ENCODE measurements around the gene DAB1.

The DAB1 gene

DNA sequence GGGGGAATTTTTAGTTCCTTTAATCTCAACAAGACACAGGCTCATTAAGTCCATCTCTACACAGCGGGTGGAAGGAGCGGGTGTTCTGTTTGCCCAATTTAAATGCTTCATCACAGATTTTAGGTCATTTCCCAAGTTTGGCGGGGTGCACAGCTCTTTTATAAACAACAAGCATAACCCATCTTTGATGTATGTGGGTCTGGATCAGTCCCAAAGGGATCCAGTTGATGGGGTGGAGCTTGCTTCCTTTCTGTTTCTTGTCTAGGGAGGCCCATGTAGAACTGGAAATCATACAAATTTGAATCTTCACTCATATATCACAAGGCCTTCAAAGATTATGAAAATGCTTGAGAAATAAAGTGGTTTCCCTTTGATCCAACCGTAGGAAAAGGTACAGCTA, 317.6 kb downstream of the DAB1 start:
- Histone ChIP-seq H3K27ac (ENCODE audit: extremely low read depth, low read depth, low read length) (no peak overlapping the region), H3K9me3 (ENCODE audit: control insufficient read depth, insufficient read depth, low read depth, low read length) (no peaks in the 10 kb centered on the region), H3K4me3 (ENCODE audit: low read depth, low read length) (no peak overlapping the region), H3K4me1 (ENCODE audit: control insufficient read depth, insufficient read depth, low read length) (no peaks in the 10 kb centered on the region), H3K36me3 (ENCODE audit: control insufficient read depth in 2 of 2, insufficient read depth in 1 of 2, low read length in 2 of 2) (no peaks in the 10 kb centered on the region)
- POLR2A ChIA-PET: no interaction called here
- TF ChIP-seq ZNF560 (tag by site-specific recombination; IDR thresholded peaks at IDR 0.05; ENCODE audit: borderline replicate concordance): no peak
- no peak for TF ChIP-seq ZNF132 (tag by site-specific recombination; IDR thresholded peaks at IDR 0.05; ENCODE audit: borderline replicate concordance)
- TF ChIP-seq ZBTB48 (tag by site-specific recombination; IDR thresholded peaks at IDR 0.05): no peak
- no peak for TF ChIP-seq ZNF777 (tag by site-specific recombination; IDR thresholded peaks at IDR 0.05; ENCODE audit: borderline replicate concordance)
- TF ChIP-seq, protein P1, sequence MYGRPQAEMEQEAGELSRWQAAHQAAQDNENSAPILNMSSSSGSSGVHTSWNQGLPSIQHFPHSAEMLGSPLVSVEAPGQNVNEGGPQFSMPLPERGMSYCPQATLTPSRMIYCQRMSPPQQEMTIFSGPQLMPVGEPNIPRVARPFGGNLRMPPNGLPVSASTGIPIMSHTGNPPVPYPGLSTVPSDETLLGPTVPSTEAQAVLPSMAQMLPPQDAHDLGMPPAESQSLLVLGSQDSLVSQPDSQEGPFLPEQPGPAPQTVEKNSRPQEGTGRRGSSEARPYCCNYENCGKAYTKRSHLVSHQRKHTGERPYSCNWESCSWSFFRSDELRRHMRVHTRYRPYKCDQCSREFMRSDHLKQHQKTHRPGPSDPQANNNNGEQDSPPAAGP (tag by site-specific recombination; IDR thresholded peaks at IDR 0.05): no peak
- CTCF ChIA-PET: interaction anchor here (0.5 kb wide), 1 partner anchor 1934 kb away, joined by 3 read pairs; no protein-coding TSS in a partner anchor

DNA sequence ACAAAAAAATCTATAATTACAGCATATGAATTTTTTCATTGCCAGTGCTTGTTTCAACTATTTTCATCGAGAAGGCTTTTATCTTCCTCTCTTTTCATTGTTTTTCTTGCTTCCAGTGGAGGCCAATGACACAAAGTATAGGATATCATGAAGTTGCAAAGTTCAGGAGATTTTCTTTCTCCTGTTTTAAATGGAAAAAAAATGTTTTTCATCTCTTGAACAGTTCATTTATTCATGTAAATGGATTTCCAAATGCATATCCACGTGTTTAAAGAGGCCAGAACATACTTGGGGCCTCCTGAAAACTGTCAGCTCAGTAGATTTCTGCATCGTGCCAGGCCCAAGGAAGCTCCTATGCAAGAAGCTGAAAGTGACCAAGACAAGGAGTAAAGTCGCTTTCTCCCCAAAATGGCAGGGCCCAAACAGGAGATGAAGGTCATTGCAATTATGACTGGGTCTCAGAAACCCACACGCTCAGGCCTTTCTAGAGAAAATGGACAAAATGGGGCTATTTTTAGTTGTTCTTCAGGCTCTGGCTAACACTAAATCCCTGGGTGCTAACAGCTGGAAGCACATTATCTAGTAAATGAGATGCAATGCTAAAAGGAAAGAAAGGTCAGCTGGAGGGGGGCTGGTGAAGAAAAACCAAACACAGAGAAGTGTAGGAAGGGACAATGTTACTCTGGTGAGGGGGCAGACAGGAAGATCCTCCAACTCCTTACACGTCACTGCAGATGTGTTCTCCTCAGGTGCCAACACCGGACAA, 321.1 kb downstream of the DAB1 start:
- no peak overlapping the region for H3K27ac ChIP-seq (ENCODE audit: extremely low read depth, low read depth, low read length)
- ChIA-PET POLR2A (no interaction called here), CTCF (no interaction called here)
- TF ChIP-seq ZNF670 (tag by site-specific recombination; IDR thresholded peaks at IDR 0.05; ENCODE audit: low read depth) (no peak), ZNF404 (tag by site-specific recombination; IDR thresholded peaks at IDR 0.05) (no peak), FEZF1 (tag by site-specific recombination; IDR thresholded peaks at IDR 0.05) (no peak), ZNF132 (tag by site-specific recombination; IDR thresholded peaks at IDR 0.05; ENCODE audit: borderline replicate concordance) (no peak), ZSCAN30 (tag by site-specific recombination; IDR thresholded peaks at IDR 0.05) (no peak), ZNF621 (tag by site-specific recombination; IDR thresholded peaks at IDR 0.05) (no peak), MYNN (tag by site-specific recombination; IDR thresholded peaks at IDR 0.05; ENCODE audit: borderline replicate concordance) (no peak), ZFHX2 (tag by site-specific recombination; conservative IDR thresholded peaks at IDR 0.05) (no peak), EGR2 (tag by site-specific recombination; IDR thresholded peaks at IDR 0.05; ENCODE audit: low read depth) (no peak), ZBTB21 (tag by site-specific recombination; IDR thresholded peaks at IDR 0.05) (no peak), ZSCAN16 (tag by site-specific recombination; IDR thresholded peaks at IDR 0.05) (no peak), ZNF157 (tag by site-specific recombination; IDR thresholded peaks at IDR 0.05) (no peak), ZNF785 (tag by site-specific recombination; IDR thresholded peaks at IDR 0.05) (no peak), ZBTB17 (tag by site-specific recombination; IDR thresholded peaks at IDR 0.05) (no peak)
- TF ChIP-seq, protein P2, sequence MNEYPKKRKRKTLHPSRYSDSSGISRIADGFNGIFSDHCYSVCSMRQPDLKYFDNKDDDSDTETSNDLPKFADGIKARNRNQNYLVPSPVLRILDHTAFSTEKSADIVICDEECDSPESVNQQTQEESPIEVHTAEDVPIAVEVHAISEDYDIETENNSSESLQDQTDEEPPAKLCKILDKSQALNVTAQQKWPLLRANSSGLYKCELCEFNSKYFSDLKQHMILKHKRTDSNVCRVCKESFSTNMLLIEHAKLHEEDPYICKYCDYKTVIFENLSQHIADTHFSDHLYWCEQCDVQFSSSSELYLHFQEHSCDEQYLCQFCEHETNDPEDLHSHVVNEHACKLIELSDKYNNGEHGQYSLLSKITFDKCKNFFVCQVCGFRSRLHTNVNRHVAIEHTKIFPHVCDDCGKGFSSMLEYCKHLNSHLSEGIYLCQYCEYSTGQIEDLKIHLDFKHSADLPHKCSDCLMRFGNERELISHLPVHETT (tag by site-specific recombination; IDR thresholded peaks at IDR 0.05): no peak
- TF ChIP-seq, protein P3, sequence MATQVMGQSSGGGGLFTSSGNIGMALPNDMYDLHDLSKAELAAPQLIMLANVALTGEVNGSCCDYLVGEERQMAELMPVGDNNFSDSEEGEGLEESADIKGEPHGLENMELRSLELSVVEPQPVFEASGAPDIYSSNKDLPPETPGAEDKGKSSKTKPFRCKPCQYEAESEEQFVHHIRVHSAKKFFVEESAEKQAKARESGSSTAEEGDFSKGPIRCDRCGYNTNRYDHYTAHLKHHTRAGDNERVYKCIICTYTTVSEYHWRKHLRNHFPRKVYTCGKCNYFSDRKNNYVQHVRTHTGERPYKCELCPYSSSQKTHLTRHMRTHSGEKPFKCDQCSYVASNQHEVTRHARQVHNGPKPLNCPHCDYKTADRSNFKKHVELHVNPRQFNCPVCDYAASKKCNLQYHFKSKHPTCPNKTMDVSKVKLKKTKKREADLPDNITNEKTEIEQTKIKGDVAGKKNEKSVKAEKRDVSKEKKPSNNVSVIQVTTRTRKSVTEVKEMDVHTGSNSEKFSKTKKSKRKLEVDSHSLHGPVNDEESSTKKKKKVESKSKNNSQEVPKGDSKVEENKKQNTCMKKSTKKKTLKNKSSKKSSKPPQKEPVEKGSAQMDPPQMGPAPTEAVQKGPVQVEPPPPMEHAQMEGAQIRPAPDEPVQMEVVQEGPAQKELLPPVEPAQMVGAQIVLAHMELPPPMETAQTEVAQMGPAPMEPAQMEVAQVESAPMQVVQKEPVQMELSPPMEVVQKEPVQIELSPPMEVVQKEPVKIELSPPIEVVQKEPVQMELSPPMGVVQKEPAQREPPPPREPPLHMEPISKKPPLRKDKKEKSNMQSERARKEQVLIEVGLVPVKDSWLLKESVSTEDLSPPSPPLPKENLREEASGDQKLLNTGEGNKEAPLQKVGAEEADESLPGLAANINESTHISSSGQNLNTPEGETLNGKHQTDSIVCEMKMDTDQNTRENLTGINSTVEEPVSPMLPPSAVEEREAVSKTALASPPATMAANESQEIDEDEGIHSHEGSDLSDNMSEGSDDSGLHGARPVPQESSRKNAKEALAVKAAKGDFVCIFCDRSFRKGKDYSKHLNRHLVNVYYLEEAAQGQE (tag by site-specific recombination; IDR thresholded peaks at IDR 0.05): no peak
- TF ChIP-seq, protein P4, sequence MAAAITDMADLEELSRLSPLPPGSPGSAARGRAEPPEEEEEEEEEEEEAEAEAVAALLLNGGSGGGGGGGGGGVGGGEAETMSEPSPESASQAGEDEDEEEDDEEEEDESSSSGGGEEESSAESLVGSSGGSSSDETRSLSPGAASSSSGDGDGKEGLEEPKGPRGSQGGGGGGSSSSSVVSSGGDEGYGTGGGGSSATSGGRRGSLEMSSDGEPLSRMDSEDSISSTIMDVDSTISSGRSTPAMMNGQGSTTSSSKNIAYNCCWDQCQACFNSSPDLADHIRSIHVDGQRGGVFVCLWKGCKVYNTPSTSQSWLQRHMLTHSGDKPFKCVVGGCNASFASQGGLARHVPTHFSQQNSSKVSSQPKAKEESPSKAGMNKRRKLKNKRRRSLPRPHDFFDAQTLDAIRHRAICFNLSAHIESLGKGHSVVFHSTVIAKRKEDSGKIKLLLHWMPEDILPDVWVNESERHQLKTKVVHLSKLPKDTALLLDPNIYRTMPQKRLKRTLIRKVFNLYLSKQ (tag by site-specific recombination; IDR thresholded peaks at IDR 0.05; ENCODE audit: borderline replicate concordance): no peak
- no peaks in the 10 kb centered on the region for H3K9me3 ChIP-seq (ENCODE audit: control insufficient read depth, insufficient read depth, low read depth, low read length)
- no peak overlapping the region for H3K4me3 ChIP-seq (ENCODE audit: low read depth, low read length)
- H3K36me3 ChIP-seq (ENCODE audit: control insufficient read depth in 2 of 2, insufficient read depth in 1 of 2, low read length in 2 of 2): no peaks in the 10 kb centered on the region
- no peaks in the 10 kb centered on the region for H3K4me1 ChIP-seq (ENCODE audit: control insufficient read depth, insufficient read depth, low read length)
